ENCODE data around the gene MEGF8.

MEGF8 gene

GRCh38 chr19:42357290-42357689 lies 31.9 kb downstream of the MEGF8 start:
- no peak for DNase-seq

DNA sequence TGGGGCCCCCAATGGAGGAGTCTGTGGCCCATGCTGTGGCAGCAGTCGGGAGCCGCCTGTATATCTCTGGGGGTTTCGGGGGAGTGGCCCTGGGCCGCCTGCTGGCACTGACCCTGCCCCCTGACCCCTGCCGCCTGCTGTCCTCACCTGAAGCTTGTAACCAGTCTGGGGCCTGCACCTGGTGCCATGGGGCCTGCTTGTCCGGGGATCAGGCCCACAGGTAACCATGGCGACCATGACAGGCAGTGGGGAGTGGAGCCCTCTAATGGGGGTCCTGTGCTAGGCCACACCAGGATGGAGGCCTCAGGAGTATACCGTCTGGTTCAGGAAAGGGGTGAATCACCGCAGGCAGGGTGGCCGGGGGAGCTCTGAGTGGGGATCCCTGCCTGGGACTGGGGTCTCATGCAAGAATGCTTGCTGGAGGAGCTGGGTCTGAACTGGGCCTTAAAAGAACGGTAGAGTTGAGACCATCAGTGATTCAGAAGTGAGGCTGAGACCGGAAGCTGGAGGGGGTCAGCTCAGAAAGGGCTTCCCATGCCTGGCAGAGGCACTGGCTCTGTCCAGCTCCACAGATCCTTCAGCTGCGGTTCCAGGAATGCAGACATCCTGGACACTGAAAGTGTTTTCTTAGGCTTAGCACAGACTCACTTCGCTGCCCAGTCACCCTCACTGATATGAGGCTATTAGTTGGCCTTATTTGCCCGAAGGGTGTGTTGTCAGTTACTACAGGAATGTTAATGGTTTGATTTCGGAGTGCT lies 35.5 kb downstream of the MEGF8 start:
- DNase-seq: no peak

GRCh38 chr19:42361545-42361910 lies 36.1 kb downstream of the MEGF8 start:
- no peak for DNase-seq

DNA sequence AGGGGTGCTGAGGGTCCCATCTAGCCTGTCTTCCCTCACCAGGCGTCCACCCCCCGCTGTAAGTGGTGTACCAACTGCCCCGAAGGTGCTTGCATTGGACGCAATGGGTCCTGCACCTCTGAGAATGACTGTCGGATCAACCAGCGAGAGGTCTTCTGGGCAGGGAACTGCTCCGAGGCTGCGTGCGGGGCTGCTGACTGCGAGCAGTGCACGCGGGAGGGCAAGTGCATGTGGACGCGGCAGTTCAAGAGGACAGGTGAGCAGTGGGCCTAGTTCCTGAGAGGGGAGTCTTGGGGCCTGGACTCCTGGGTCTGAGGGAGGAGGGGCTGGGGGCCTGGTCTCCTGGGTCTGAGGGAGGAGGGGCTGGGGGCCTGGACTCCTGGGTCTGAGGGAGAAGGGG lies 36.9 kb downstream of the MEGF8 start:
- no peak for DNase-seq

- DNase-seq: no peak
Measured at GRCh38 chr19:42362891-42363440, 37.5 kb downstream of the MEGF8 start.

DNA sequence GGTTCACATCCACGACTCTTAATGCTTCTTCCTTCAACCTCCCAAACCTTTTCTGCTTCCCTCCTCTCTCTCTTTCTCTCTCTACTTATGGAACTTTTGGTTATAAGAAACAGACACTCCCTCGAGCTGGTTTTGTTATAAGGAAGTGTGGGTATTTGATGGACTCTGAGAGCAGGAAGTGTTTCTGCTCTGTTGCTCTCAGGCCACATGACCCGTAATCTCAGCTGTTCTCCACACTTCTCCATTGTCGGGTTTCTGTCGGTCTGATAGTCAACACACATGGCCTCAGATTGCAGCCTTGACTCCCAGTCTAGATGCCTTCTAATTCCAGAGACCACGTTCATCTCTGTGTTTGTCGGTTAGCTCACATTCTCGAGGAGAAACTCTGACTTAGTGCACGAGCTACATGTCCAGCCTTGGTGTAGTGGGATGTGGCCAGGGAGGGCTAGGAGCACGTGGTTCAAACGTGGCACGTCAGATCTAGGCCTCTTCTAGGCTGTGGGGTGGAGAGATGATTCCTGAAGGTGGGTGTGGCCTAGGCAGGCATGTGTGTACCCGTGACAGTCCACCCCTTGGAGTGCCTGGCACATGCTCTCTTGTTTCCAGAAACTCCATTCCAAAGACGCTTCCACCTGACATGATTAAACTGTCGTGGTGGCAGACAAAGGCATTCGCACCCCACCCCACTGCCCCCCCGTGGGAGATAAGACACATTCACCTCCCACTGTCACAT lies 38.3 kb downstream of the MEGF8 start:
- no peak for DNase-seq

DNA sequence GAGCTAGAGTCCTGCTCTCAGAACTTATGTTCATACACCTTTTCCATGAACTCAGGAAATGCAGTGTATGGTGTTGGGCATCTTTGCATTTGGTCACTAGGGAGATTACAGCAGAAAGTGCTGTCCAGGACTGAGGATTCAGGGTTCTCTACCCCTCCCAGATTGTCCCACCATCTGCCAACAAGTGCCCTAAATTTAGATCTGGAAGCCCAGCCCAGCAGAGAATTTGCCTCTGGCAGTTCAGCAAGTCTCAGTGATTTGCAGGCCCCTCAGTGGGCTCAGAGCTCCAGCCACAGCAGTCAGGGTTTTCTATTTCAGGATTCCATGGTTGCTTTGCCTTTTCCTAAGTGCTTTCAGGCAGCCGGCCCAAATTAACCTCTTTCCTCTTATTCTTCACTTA lies 41.2 kb downstream of the MEGF8 start:
- no peak for DNase-seq

DNA sequence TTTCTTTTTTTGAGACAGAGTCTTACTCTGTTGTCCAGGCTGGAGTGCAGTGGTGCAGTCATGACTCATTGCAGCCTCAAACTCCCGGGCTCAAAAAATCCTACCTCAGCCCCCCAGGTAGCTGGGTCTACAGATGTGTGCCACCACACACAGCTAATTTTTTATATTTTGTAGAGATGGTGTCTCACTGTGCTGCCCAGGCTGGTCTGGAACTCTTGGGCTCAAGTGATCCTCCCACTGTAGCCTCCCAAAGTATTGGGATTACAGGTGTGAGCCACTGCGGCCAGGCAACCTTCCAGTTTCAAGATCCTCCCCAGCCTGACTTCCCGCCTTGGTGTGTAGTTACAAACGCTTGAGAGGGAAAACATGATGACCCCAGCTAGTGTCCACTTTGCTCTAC lies 42.5 kb downstream of the MEGF8 start:
- no peak for DNase-seq

DNA sequence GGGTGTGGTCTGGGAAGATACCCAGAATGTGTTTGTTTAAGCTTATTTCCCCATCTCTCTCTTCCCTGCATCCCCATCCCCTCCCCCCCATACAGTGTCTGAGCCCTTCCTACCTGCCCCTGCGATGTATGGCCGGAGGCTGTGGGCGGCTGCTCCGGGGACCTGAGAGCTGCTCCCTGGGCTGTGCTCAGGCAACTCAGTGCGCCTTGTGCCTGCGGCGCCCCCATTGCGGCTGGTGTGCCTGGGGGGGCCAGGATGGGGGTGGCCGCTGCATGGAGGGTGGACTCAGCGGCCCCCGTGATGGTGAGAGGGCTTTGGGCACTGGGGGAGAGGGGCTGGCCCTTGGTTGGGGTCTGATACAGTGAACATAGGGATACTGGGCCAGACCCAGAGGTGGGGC lies 42.9 kb downstream of the MEGF8 start:
- no peak for DNase-seq

DNA sequence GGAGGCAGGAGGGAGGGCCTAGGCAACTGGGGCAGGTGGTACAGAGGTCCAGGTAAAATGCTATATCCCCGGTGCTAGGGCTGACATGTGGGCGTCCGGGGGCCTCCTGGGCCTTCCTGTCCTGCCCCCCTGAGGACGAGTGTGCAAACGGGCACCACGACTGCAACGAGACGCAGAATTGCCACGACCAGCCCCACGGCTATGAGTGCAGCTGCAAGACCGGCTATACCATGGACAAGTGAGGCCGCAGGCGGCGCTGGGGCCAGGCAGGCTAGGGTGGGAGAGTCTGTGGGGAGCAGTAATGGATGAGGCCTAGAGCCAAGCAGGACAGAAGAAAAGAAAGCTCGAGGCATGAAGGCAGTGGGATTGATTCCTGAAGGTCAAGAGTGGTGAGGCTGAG lies 43.3 kb downstream of the MEGF8 start:
- no peak for DNase-seq

DNA sequence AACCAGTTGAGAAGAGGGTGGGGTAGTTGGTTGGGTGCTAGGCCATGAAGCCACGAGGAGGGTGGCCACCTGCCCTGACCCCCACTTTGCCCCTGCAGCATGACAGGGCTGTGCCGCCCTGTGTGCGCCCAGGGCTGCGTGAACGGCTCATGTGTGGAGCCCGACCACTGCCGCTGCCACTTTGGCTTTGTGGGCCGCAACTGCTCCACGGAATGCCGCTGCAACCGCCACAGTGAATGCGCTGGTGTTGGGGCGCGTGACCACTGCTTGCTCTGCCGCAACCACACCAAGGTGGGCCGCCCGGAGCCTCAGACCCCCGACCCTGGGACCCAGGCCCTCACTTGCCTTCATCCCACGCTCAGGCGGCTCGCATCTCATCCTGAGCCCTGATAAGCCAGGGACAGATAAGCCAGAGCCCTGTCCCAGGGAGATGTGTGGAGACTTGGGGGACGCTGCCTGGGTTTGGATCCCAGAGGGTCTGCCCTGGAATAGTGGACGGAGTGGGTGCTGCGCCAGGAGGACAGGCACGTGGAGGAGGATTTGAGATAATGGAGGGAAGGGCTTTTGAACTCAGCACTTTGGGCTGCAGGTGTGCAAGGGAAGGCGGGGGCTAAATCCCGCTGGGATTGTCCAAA lies 44.1 kb downstream of the MEGF8 start:
- no peak for DNase-seq

GRCh38 chr19:42370068-42370520 lies 44.7 kb downstream of the MEGF8 start:
- DNase-seq: no peak

DNA sequence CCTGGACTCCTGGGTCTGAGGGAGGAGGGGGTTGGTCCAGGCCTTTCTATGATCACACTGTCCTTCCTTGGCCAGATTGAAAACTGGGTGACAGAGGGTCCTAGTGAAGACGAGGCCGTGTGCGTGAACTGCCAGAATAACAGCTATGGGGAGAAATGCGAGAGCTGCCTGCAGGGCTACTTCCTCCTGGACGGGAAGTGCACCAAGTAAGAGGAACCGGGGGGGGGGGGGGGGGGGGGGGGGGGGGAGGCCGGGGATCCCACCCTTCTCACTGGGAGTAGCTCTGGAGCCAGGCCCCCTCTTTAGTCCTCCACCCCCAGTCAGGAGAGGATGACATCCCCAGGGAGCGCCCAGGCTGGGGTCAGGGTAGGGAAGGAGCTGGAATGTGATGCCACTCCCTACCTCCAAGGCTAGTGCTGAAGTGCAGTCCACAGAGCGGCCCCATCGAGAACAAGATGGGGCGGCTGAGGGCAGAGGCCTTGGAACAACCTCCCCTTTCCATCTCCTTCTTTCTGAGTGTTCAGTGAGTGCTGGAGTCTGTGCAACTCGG lies 45.3 kb downstream of the MEGF8 start:
- no peak for DNase-seq

DNA sequence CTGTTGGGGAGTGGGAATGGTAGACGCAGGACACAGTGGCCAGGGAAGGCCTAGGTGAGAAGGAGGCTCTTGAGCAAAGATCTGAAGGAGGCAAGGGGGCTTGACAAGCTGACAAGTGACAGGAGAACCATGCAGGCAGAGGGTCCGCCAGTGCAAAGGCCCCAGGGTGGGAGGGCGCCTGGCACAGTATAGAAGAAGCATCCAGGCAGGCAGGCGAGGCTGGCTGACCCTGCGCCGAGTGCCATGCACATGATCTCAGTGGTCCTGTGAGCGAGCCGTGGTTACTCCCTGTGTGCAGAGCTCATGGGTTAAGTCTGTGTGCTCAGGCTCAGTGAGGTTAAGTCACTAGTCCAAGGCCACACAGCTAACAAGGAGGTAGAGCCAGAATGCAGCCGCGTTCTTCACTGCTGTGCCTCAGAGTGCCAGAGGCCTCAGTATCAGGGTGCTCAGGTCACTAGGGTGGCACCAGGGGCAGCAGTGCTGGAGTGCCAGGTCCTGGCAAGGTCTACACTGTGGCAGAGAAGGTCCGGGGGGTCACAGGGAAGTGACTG lies 49.5 kb downstream of the MEGF8 start:
- no peak for DNase-seq

DNA sequence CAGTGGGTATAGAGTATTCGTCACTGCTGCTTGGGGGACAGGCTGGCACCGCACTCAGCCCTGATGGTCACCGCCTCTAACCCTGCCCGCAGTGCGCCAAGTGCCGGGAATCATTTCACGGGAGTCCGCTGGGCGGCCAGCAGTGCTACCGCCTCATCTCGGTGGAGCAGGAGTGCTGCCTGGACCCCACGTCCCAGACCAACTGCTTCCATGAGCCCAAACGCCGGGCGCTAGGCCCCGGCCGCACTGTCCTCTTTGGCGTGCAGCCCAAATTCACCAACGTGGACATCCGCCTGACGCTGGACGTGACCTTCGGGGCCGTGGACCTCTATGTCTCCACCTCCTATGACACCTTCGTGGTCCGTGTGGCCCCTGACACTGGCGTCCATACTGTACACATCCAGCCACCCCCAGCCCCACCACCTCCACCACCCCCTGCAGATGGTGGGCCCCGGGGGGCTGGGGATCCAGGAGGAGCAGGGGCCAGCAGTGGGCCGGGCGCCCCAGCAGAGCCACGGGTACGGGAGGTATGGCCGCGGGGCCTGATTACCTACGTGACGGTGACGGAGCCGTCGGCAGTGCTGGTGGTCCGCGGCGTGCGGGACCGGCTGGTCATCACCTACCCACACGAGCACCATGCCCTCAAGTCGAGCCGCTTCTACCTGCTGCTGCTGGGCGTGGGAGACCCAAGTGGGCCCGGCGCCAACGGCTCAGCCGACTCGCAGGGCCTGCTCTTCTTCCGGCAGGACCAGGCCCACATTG lies 50.2 kb downstream of the MEGF8 start:
- no peak for DNase-seq

- no peak for DNase-seq
Measured at GRCh38 chr19:42376177-42376555, 50.7 kb downstream of the MEGF8 start.

GRCh38 chr19:42378225-42379215 lies 53.1 kb downstream of the MEGF8 start:
- no peak for DNase-seq

DNA sequence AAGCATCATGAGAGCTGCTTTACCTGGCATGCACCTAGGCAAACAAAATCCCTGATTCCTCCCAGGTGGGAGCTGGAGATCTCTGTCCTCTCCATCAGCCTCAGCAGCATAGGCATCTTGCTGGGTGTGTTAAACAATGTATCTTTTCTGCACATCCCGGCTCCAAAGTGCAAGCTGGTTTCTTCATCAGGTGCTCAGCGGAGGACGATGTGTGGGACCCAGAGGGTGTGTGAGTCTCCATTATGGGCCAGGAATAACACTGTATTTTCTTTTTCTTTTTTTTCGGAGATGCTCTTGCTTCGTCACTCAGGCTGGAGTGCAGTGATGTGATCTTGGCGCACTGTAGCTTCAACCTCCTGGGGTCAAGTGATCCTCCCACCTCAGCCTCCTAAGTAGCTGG lies 54.7 kb downstream of the MEGF8 start:
- DNase-seq: no peak

GRCh38 chr19:42386974-42387707 lies 61.7 kb downstream of the MEGF8 start:
- DNase-seq: no peak

GRCh38 chr19:42388851-42389489 lies 63.5 kb downstream of the MEGF8 start:
- no peak for DNase-seq

Data from midbrain (tissue), 1 donor.